NCI-H1105 treated with DMSO at 0.1 percent for 48 hours (cell line): ENCODE data around the gene C6orf62.
"Not testable (repeated sequence)": the region's sequence is repeated elsewhere in the genome, so short reads cannot be mapped to it uniquely, and the experiment has no call there.

Experiments
- DNase-seq: peaks from one replicate; lab custom pipeline; 2025; lab: John Stamatoyannopoulos, UW

Gene C6orf62

DNA sequence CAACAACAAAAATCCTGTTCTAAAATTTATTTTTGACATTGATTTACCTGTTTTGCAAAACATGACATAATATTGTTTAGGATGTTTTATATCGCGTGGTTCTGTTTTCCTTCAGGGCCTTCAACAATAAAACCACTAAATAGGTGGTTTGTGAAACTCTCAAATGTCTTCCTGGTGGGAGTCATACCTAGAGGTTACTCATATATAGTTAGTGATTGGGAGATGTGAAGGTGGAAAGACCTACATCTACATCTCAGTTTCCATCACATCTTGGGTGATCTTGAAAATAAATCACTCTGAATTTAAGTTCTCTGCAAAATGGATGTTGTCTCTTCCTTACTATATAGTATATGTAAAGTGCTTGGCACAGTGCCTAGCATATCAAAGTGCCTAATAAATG is 22.9 kb downstream of the C6orf62 start:
- DNase-seq = no peak

DNA sequence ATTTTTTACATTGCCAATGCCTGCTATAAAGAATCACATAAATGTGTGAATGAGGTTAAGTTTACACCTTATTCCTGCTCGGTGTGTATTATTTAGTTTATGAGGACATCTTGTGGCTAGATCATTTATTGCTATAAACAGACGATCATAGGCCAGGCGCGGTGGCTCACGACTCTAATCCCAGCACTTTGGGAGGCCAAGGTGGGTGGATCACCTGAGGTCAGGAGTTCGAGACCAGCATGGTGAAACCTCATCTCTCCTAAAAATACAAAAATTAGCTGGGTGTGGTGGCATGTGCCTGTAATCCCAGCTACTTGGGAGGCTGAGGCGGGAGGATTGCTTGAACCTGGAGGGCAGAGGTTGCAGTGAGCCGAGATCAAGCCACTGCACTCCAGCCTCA is 23.3 kb downstream of the C6orf62 start:
- peak; percentile 69 for DNase-seq

DNA sequence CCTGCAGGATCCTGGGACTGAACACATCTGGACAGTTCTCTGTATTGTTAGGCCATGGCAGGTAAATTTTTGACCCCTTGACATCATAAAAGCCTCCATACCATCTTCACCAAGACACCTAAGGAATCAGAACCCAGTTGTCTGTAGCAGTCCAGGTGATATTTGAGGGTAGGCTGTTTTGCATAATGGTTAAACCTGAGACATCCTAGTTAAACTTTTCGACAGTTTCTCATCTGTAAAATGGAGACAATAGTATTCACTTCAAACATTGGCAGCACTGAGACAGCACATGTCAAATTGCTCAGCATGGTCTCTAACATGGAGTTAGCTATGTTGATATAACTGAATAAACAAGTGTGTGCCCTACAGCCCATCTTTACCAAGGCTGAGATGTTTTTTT is 24.8 kb downstream of the C6orf62 start:
- no peak for DNase-seq

DNA sequence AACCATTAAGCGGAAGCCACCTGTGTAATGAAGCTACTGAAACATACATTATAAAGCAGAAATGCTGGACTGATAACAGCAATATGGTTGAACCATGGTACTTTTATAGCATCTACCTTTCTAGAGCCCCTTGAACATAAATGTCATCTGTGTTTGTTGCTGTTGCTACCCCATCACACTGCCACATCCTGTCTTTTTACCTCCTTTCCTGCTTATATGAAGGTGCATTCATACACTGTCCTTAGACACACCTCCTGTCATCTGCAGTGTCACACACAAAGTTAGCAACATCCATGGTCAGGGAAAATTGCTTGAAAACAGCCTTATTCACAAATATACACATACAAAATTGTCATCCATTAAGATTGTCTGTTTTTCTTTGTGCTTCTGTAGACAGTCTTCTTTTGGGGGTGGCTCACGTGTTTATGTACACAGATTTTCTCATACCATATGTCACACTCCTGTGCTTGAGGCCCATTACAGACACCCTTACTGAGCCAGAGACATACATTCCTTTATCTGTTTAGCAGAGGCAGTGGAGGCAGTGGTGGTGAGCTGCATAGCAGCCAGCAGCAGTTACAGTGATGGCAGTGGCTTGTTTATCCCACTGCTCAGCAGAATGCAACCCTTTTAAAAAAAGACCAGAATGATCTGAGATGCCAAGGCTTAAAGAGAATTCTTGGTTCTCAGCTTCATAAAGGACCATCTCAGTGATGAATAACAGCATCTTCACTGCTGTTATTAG is 25.9 kb downstream of the C6orf62 start:
- DNase-seq = no peak

DNA sequence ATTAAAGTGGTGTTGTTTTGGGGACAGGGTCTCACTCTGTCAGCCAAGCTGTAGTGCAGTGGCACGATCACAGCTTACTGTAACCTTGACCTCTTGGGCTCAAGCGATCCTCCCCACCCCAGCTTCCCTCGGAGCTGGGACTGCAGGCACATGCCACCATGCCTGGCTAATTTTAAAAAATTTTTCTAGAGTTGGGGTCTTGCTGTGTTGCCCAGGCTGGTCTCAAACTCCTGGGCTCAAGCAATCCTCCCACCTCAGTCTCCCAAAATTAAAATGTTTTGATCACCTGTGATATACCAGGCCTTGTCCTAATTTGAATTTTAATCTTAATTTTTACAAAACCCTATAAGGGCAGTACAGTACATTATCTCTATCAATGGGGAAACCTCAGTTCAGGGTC is 26.5 kb downstream of the C6orf62 start:
- DNase-seq = no peak

DNA sequence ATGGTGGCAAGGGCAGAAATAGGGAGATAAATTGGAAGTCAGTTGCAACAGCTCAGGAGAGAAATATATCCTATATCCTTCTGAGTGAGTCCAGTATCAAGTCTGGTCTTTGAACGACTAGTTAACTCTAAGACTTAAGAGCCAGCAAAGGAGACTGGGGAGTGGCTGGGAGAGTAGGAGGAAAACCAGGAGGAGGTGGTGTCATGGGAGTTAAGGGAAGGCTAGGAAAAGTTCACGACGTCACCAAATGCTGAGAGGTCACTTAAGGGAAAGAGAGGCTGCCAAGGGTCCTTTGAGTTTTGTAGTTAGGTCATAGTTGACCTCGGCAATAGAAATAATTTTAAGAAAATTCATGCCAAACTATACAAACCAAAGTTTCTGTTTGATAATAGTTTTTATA is 27.0 kb downstream of the C6orf62 start:
- DNase-seq = no peak

DNA sequence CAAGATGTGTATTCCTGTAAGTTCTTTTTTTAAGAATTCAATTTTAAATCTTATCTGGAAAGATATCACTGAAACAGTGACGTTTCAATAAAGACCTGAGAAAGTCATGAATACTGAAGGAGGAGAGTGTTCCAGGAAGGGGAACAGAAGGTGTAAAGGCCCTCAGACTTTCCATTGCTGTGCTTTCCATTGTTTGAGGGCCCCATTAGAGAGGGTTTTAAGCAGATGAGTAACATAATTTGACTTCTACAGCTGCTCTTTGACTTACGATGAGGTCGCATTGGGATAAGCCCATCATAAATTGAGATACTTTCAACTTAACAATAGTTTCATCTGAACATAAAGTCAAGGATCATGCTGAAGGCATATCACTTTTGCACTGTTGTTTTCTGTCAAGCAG is 27.4 kb downstream of the C6orf62 start:
- DNase-seq = no peak

DNA sequence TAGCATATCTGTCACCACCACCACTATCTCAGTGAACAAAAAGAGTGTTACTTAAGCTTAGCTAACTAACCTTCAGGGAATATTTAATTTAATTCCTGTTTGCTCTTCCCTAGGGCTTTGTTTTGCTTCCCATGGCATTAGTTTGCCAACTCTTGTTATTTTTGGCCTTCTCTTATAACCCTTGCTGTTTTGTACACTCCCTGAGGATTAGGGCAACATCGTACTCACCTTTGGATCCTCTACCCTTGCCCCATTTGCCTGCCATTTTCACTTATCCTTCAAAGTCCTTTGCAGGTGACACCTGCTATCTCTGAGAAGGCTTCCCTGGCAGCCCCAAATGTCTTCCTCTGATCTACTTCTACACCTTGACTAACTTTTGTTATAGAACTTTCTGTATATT is 28.4 kb downstream of the C6orf62 start:
- no peak for DNase-seq

DNA sequence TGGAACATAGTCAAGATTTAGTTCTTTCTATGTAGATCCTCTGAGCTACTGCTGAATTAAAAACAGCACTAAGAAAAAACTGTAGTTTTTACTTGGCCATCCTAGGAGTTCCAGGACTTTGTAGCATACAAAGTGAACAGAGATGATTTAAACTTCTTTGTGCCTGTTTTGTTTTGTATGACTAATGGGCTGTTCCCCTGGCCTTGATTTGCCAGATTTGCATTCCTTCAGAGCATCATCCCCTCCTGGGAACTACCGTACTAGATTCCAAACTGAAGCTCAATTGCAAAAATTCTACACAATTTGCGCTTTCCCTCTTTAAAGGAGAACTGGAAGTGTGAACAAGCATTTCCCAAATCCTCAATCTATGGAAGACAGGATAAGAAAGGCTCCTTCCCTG is 29.0 kb downstream of the C6orf62 start:
- DNase-seq = no peak

DNA sequence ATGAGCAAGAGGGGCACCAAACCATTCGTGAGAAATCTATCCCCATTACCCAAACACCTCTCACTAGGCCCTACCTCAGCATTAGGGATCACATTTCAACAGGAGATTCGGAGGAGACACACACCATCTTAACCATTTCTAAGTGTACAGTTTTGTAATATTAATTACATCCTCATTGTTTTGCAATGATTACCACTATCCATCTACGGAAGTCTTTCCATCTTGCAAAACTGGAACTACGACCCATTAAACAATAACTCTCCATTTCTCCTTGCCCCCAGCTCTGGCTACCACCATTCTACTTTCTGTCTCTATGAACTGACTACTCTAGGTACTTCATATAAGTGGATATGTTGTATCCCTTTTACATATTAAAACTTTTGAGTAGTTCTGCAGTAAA is 32.0 kb downstream of the C6orf62 start:
- no peak for DNase-seq

DNA sequence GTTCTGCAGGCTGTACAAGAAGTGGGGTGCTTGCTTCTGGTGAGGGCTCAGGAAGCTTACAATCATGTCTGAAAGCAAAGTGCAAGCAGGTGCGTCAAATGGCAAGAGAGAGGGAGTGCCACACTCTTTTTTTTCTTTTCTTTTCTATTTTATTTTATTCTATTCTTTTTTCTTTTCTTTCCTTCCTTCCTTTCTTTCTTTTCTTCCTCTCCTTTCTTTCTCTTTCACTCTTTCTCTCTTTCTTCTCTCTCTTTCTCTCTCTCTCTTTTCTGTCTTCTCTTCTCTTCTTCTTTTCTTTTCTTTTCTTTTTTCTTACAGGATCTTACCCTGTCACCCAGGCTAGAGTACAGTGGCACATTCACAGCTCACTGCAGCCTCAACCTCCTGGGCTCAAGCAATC is 32.5 kb downstream of the C6orf62 start:
- no peak for DNase-seq

DNA sequence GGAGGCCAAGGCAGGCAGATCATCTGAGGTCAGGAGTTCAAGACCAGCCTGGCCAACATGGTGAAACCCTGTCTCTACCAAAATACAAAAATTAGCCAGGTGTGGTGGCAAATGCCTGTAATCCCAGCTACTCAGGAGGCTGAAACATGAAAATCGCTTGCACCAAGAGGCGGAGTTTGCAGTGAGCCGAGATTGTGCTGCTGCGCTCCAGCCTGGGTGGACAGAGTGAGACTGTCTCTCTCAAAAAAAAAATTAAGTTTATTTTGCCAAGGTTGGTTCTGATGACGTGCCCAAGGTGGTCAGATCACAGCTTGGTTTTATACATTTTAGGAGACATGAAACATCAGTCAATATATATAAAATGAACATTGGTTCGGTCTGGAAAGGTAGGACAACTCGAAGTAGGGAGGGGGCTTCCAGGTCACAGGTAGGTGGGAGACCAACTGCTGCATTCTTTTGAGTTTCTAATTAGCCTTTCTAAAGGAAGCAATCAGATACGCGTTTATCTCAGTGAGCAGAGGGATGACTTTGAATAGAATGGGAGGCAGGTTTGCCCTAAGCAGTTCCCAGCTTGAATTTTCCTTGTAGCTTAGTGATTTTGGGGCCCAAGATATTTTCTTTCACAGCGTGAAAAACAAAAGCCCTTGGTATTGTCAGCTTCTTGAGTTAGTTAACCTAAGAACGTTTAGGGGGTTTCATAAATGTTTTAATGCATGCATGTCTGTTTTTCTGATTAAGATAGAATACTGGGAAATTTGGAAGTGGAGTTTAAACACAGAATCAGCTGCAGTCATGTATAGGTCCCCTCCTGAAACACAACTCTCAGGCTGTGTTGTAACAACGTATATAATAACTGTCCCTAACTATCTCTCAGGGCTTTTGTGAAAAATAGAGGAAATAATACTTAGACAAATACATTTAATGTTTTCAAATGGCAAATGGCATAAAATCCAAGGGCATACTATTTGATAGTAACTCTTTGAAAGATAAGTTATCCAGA is 35.4 kb downstream of the C6orf62 start:
- no peak for DNase-seq

DNA sequence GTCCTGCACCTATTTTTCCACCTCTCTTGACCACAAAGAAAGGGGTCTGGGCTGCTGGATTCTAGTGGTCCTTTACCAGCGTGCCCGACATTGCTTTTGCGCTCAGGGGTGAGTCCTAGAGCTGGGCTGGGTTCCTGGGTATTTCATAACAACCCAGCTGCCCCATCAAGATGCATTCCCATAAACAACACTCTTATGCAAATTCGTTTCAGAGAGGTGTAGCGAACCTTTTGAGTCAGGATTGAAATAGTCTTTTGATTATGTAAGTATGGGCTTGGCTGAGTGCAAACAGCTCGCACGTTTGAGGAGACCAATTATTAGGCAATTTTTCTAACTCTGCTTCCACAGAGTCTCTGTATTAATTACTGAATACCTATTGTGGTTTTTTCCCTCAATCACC is 38.4 kb downstream of the C6orf62 start:
- no peak for DNase-seq

DNA sequence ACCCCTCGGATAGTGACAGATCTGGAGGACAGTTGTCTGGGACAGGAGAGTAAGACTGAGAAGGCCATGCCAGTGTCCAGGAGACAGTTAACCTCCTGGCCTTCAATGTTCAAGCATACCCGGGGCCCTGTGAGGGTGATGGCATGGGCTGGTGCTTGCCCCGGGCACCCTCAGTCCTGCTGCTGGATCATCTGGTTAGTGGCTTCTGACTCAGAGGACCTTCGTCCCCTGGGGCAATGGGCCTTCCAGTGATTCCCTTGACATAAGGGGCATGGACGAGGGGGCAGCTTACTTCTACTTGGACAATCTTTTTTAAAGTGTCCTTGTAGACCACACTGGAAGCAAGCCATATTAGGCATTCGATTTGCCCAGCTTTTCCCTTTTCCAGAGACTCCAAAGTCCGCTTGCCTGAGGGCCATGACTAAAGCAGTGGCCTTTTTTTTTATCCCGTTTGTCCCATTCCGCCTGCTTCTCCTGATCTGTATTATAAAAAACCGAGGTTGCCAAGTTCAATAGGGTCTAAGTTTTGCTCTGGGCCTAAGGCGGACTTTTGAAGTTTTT is 40.1 kb downstream of the C6orf62 start:
- not testable (repeated sequence) for DNase-seq

DNA sequence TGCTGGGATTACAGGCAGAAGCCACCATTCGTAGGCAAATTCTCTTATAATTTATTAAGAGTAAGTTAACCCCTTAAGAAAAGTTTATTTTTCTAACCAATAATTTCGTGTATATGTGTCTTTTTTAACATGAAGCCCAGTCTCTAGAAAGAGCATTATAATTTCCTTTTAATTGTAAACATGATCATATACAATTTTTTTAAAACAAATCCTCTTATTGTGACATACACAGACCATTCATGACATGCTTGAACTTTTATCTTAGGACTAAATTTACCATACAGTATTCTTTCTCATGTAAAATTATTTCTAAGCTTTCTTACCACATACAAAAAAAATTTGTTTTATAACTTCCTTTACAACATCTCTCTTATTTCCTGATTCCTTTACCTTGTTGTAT is 45.3 kb downstream of the C6orf62 start:
- DNase-seq = no peak

DNA sequence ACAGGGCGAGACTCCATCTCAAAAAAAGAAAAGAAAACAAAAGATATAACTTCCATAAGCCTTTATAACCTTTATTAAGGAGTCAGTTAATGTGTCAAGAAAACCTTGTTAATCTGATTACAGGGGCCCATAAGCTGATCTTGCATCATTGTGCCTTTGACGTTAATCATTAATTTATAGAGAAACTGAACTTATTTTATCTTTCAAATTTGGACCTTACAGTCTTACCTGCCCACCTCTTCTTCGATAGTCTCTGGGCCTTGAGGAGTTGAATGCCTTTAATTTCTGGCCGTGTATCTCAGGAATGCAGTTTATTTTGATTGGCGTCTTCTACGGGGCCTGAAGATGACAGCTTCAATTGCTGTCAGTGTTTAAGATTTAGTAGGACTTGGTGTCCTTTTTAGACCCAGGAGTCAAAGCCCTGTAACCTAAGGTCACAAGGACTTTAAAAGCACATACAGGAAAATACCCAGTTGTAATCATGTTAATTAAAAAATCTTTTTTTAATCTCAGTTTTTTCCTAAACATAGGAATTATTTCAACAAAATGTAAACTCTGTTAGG is 46.3 kb downstream of the C6orf62 start:
- DNase-seq = no peak

DNA sequence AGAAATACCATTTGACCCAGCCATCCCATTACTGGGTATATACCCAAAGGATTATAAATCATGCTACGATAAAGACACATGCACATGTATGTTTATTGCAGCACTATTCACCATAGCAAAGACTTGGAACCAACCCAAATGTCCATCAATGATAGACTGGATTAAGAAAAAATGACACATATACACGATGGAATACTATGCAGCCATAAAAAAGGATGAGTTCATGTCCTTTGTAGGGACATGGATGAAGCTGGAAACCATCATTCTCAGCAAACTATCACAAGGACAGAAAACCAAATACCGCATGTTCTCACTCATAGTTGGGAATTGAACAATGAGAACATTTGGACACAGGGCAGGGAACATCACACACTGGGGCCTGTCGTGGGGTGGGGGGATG is 47.9 kb downstream of the C6orf62 start:
- not testable (repeated sequence) for DNase-seq

DNA sequence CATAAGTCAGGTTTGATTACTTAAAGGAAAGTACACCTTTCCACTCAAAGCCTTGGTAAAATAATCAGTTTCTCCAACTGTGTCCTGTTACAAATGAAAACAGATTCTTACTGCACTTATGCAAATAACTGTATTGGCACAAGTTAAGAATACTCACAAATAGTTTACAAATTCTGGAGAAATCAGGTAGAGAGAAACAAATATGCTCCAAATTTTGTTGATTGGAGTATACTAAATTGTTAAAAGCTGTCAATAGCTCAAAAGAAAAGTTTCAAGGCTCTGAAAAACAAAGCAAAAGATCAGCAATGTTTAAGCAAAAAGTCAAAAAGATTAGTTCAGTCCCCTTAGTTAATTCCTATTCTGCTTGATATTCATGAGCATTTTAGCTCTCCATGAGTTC is 48.5 kb downstream of the C6orf62 start:
- DNase-seq = not testable (repeated sequence)

DNA sequence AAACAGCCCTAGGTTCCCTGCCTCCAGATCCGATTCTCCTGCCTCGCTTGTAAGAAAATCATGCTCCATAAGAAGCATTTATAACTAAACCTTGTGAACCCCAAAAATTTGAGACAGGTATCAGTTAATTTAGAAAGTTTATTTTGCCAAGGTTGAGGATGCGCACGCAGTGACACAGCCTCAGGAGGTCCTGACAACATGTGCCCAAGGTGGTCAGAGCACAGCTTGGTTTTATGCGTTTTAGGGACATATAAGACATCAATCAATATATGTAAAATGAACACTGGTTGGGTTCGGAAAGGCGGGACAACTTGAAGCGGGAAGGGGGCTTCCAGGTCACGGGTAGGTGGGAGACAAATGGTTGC is 50.0 kb downstream of the C6orf62 start:
- DNase-seq = no peak

DNA sequence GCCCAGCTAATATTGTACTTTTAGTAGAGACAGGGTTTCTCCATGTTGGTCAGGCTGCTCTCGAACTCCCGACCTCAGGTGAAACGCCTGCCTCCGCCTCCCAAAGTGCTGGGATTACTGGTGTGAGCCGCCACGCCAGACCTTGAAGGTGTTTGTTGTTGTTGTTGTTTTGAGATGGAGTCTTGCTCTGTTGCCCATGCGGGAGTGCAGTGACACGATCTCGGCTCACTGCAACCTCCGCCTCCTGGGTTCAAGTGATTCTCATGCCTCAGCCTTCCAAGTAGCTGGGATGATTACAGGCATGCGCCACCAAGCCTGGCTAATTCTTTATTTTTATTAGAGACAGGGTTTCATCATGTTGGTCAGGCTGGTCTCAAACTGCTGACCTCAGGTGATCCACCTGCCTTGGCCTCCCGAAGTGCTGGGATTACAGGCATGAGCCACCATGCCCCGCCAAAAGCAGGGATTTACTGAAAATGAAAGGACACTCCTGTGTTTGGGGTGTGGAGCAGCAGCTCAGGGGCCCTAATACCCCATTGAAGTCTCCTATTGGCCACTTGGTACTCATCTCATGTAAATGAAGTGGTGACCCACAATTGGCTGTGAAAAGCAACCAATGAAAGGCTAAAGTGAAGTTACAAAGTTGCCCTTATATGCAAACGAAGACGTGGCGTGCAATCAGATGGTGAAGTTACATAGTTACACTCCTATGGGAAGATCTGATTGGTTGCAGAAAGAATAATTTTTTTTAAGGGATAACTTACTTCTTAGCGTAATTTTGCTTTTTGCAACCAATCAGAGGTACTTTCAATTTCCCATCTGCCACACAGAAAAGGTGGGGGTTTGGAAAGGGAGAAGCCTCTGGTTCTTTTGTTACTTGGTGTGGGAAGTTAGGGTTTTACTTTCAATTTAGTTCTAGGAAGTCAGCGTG is 50.6 kb downstream of the C6orf62 start:
- DNase-seq = not testable (repeated sequence)

DNA sequence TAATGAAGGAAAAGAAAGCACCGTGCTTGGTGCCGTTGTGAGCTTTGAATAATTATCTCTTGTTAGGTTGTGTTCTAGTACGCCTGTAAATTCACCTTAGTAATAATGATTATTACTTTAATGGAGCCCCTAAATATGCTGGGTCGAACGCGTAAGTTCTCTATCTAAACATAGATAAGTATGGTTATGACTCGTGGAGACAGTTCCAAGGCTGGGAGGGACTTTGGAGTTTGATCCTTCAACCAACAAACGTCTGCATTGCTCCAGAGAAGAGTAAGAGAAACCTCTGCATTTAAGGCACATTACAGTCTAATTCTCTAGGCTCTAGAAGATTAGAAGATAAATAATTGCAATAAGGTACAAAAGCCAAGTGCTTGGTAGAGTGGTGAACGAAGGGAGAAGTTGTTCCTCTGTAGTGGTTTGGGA is 51.6 kb downstream of the C6orf62 start:
- no peak for DNase-seq
